HuH-7 (cell line): ENCODE measurements around the gene MSS51.
"Not testable (repeated sequence)": the region's sequence is repeated elsewhere in the genome, so short reads cannot be mapped to it uniquely, and the experiment has no call there.

Experiments used
- DNase-seq: peaks from one replicate; pipeline ENCODE4 v3.0.0; 2011; ENCODE audit warnings: low spot score

The MSS51 gene

DNA sequence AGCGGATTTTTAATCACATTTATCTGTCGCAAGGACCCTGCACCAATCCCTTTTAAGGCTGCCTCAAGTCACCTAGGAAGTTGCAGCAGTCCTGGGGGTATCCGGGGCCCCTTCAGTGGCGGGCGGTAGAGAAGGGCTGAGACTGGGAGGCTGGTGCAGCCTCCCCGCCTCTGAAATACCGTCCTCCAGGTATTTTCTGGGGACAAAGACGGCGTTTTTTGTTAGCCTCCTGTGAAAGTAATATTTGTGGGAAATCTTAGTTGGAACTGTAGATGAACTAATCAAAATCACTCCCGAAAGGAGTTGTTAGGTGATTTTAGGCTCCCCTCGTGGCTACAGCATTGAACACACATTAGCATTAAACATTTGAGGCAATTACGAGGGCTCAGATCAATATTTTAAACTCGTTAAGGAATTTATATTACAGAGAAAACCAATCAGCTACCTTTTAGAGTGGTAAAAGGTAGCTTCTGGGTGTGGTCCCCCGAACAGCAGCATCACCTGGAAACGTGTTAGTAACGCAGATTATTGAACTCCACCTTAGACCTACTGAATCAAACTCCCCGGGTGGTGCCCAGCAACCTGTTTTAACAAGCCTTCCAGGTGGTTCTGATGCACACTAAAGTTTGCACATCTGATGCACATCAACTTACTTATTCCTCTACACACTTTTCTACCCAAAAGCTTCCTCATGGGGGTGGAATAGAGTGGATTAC, 19.0 kb downstream of the MSS51 start:
- DNase-seq, result peak; percentile 20

DNA sequence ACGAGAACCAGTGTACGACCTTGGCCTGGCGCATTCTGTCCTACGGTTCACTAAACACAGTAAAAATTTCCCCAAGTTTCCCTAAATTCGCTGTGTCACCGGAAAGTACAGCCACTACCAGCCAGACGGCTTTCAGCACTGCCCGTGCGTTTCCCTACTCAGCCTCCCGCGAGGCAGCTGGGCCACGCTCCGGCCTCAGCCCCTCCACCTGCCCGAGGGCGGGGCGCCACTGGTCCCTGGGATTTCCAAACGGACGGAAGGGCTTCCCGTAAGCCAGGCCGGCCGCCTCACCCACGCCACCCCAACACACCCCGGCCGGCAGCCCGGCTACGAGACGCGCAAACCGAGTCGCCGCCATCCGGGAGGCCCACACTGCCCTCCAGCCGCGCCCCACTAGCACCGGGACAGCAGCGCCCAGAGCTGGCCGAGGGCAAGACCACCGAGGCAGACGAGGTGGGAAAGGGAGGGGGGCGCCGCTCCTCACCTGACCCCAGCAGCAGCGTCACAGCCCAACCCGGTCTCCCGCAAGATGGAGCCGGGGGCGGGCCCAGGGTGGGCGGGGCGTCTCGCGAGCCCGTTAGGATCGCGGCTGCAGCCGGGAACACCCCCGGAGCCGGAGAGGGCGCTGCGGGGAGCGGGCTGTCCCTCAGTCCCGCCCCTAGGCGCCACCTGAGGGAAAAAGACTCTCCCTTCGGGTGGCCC, 19.7 kb downstream of the MSS51 start, which contains the start of gene ANXA7:
Gene ANXA7 (minus strand): TSS at position 531 of the 702 bp plus-strand sequence. CDS start 13,202 bp downstream, outside the sequence.
- peak; percentile 83 for DNase-seq

- peak; percentile 29 for DNase-seq
Observed at GRCh38 chr10:73413108-73413527, 20.2 kb downstream of the MSS51 start.

- no peak for DNase-seq
Observed at GRCh38 chr10:73410897-73411296, 22.5 kb downstream of the MSS51 start.

- DNase-seq, result no peak
Observed at GRCh38 chr10:73408978-73409521, 24.3 kb downstream of the MSS51 start.

- DNase-seq, result no peak
Observed at GRCh38 chr10:73408061-73408460, 25.3 kb downstream of the MSS51 start.

DNA sequence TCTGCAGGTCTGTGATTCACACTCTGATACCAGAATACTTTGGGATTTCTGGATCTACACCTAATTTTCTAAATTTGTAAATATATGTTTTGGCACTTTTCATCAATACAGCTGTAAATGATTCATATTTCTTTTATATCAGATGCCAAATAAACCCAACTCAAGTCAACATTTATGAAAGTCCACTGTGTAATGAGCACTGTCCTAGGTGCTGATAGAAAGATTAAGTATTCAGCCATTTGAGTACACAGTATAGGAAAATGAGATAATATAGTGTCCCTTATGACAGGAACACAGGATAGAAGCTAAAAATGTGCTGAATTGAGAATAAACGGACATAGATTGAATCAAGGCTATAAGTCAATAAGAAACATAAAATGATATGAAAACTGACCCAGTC, 25.9 kb downstream of the MSS51 start:
- DNase-seq, result no peak

DNA sequence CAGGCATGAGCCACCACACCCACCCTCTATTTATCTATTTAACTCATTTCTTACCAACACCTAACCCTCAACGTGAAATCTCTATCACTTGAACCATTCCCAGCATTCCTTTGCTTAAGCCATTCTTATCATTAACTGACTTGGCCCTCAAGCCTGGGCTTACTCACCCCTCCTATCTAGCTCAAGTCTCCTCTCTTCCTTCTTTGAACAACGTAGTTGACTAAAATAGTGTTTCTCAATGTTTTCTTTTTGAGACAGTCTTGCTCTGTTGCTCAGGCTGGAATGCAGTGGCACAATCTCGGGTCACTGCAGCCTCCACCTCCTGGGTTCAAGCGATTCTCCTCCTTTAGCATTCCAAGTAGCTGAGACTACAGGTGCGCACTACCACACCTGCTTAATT, 26.5 kb downstream of the MSS51 start:
- DNase-seq, result no peak

DNA sequence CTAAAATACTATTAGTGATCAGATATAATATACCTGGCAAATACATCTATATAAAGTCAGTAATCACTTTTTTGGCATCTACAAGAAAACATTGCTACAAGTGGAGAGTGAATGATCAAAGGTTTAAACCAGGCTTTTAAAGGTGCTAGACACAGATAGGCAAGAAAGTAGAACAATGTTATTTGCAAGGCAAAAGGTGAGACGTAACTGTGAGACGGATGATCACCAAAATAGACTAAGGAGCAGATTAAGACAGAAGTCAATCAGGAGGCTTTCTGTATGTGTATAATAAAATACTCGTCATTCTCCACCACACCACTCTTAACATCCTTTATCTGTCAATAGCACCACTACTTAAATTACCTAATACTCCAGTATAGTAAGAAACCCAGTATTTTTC, 27.8 kb downstream of the MSS51 start:
- DNase-seq, result no peak

GRCh38 chr10:73404690-73405089, 28.7 kb downstream of the MSS51 start:
- no peak for DNase-seq

DNA sequence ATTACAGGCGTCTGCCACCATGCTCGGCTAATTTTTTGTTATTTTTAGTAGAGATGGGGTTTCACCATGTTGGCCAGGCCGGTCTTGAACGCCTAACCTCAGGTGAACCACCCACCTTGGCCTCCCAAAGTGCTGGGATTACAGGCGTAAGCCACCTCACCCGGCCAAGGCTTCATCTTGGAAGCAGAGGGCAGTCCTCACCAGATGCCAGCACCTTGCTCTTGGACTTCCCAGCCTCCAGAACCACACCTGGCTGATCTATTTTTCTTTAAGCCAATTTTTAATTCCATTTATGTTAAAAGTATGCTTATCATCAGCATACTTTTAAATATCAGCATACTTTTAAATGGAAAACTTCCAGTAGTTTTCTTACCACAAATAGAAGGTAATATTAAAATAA, 31.7 kb downstream of the MSS51 start:
- no peak for DNase-seq

GRCh38 chr10:73399063-73399462, 34.3 kb downstream of the MSS51 start:
- DNase-seq, result no peak

DNA sequence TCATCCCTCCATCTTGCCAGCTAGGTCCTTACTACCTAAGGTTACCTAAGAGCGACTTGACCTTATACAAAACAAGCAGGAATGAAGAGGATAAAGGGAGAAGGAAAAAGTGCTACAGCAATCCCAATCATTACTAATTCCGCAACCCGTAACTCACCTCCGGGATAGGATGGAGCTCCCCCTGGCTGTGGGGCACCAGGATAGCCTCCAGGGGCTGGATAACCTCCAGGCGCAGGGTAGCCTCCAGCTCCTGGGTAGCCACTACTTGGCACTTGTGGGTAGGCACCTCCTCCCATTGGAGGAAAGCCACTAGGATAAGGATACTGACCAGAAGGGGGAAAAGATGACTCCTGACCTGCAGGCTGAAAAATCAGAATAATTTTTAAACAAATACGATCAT, 35.3 kb downstream of the MSS51 start:
- no peak for DNase-seq

- DNase-seq, result not testable (repeated sequence)
Observed at GRCh38 chr10:73394325-73394724, 39.0 kb downstream of the MSS51 start.

GRCh38 chr10:73388228-73388627, 45.1 kb downstream of the MSS51 start:
- no peak for DNase-seq

- DNase-seq, result no peak
Observed at GRCh38 chr10:73386583-73386982, 46.8 kb downstream of the MSS51 start.

DNA sequence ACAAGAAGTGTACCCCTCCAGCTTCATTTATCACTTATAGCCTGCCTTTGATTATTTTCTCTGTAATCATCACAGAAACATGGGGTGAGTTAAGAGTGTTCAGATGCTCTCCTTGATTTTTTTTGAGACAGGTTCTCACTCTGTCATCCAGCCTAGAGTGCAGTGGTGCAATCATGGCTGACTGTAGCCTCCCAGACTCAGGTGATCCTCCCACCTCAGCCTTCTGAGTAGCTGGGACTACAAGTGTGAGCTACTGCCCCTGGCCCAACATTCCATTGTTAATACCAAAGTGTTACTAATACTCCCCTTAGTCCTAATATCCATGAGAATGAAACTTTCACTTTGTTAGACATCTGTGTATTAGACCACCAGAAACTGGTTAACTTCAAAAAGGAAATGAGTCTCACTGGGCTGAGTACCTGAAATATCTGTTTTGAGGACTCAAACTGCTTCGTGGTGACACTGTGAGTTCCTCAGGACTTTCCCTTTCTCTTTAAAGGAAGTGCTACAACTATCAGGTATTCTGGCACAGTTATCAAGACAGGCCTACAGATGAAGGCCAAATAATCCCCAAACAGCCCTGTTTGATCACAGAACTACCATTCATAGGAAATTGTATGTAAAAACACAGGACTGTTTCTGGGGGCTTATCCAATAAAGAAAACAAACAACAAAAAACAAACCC, 54.2 kb downstream of the MSS51 start:
- no peak for DNase-seq

DNA sequence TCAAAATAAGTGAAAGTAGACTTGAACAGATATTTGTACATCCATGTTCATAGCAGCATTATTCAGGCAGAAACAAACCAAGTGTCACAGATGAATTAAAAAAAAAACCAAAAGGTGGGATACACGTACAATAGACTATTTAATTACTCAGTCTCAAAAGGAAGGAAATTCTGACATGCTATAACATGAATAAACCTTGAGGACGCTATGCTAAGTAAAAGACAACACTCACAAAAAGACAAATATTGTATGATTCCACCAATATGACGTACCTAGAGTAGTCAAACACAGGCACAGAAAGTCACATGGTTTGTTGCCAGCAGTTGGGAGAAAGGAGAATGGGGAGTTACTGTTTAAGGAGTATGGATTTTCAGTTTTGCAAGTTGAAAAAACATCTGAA, 56.7 kb downstream of the MSS51 start:
- no peak for DNase-seq
